ENCODE data around the gene PEMT. TPM values are rescaled to one million over a fixed set of nuclear protein-coding genes. Genes with fewer than 3 reads are reported as not detected.
"Not testable (repeated sequence)": the region's sequence is repeated elsewhere in the genome, so short reads cannot be mapped to it uniquely, and the experiment has no call there.

PEMT gene
- total RNA-seq, 1 donor from 2014 or later = 31.1 TPM

DNA sequence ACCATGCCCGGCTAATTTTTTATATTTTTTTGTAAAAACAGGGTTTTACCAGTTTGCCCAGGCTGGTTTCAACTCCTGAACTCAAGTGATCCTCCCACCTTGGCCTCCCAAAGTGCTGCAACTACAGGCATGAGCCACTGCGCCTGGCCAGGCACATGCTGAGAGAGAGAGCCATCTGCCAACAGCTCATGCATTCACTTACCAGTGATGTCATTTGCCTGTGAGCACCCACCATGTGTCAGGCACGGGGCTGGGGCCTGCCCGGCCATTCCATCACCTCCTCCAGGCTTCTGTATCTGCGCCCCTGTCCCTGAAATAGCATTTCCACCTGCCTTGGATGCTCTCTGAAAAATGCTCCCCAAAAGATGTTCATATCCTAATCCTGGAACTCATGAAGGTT is 43.6 kb upstream of the PEMT start:
- no peak overlapping the region for H3K4me3 Mint-ChIP-seq (ENCODE audit: unreplicated experiment)
- no peak for DNase-seq (ENCODE audit: low spot score)
- no peak overlapping the region for H3K27ac Mint-ChIP-seq (ENCODE audit: unreplicated experiment)
- peaks cover 5% of the 10 kb centered on the region for H3K9me3 Mint-ChIP-seq (ENCODE audit: low read depth)
- no peaks in the 10 kb centered on the region for H3K36me3 Mint-ChIP-seq (ENCODE audit: low read depth)
- no peaks in the 10 kb centered on the region for H3K4me1 Mint-ChIP-seq (ENCODE audit: low read depth)
- H3K27me3 Mint-ChIP-seq (ENCODE audit: low read depth) = peaks cover 6% of the 10 kb centered on the region
- TF ChIP-seq, protein P1, sequence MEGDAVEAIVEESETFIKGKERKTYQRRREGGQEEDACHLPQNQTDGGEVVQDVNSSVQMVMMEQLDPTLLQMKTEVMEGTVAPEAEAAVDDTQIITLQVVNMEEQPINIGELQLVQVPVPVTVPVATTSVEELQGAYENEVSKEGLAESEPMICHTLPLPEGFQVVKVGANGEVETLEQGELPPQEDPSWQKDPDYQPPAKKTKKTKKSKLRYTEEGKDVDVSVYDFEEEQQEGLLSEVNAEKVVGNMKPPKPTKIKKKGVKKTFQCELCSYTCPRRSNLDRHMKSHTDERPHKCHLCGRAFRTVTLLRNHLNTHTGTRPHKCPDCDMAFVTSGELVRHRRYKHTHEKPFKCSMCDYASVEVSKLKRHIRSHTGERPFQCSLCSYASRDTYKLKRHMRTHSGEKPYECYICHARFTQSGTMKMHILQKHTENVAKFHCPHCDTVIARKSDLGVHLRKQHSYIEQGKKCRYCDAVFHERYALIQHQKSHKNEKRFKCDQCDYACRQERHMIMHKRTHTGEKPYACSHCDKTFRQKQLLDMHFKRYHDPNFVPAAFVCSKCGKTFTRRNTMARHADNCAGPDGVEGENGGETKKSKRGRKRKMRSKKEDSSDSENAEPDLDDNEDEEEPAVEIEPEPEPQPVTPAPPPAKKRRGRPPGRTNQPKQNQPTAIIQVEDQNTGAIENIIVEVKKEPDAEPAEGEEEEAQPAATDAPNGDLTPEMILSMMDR (IDR thresholded peaks at IDR 0.05) = no peak

GRCh38 chr17:17633310-17633709 is 41.8 kb upstream of the PEMT start:
- H3K4me3 Mint-ChIP-seq (ENCODE audit: unreplicated experiment) = no peak overlapping the region
- H3K9me3 Mint-ChIP-seq (ENCODE audit: low read depth) = peaks cover 5% of the 10 kb centered on the region
- H3K27ac Mint-ChIP-seq (ENCODE audit: unreplicated experiment) = no peak overlapping the region
- H3K36me3 Mint-ChIP-seq (ENCODE audit: low read depth) = no peaks in the 10 kb centered on the region
- peaks cover 6% of the 10 kb centered on the region for H3K4me1 Mint-ChIP-seq (ENCODE audit: low read depth)
- no peak for DNase-seq (ENCODE audit: low spot score)
- peaks cover 12% of the 10 kb centered on the region for H3K27me3 Mint-ChIP-seq (ENCODE audit: low read depth)
- TF ChIP-seq, protein P1 (IDR thresholded peaks at IDR 0.05) = no peak

DNA sequence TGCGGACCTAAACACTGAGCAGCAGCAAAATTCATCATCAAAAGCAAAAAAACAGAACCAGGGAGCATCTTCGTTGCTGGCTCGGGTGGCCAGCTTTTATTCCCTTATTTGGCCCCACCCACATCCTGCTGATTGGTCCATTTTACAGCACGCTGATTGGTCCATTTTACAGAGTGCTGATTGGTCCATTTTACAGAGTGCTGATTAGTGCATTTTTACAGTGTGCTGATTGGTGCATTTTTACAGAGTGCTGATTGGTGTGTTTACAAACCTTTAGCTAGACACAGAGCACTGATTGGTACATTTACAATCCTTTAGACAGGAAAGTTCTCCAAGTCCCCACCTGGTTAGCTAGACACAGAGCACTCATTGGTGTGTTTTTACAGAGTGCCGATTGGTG is 41.2 kb upstream of the PEMT start:
- peaks cover 12% of the 10 kb centered on the region for H3K27me3 Mint-ChIP-seq (ENCODE audit: low read depth)

GRCh38 chr17:17628388-17629008 is 37.0 kb upstream of the PEMT start:
- H3K4me3 Mint-ChIP-seq (ENCODE audit: unreplicated experiment) = peak overlapping the region; percentile 59
- peaks cover 10% of the 10 kb centered on the region for H3K27me3 Mint-ChIP-seq (ENCODE audit: low read depth)
- no peak overlapping the region for H3K27ac Mint-ChIP-seq (ENCODE audit: unreplicated experiment)
- peaks cover 6% of the 10 kb centered on the region for H3K4me1 Mint-ChIP-seq (ENCODE audit: low read depth)
- TF ChIP-seq, protein P1 (IDR thresholded peaks at IDR 0.05) = no peak
- H3K9me3 Mint-ChIP-seq (ENCODE audit: low read depth) = peaks cover 5% of the 10 kb centered on the region
- DNase-seq (ENCODE audit: low spot score) = no peak
- H3K36me3 Mint-ChIP-seq (ENCODE audit: low read depth) = no peaks in the 10 kb centered on the region

More for the DNA sequence above, 41.2 kb upstream of the PEMT start:
- not testable (repeated sequence) for DNase-seq (ENCODE audit: low spot score); H3K9me3 Mint-ChIP-seq (ENCODE audit: low read depth); H3K4me3 Mint-ChIP-seq (ENCODE audit: unreplicated experiment); H3K36me3 Mint-ChIP-seq (ENCODE audit: low read depth); H3K27ac Mint-ChIP-seq (ENCODE audit: unreplicated experiment); H3K4me1 Mint-ChIP-seq (ENCODE audit: low read depth)

- TF ChIP-seq, protein P1 (IDR thresholded peaks at IDR 0.05) = no peak
- Mint-ChIP-seq H3K27me3 (ENCODE audit: low read depth) (peaks cover 6% of the 10 kb centered on the region), H3K36me3 (ENCODE audit: low read depth) (no peaks in the 10 kb centered on the region), H3K9me3 (ENCODE audit: low read depth) (no peaks in the 10 kb centered on the region), H3K4me1 (ENCODE audit: low read depth) (peaks cover 6% of the 10 kb centered on the region), H3K4me3 (ENCODE audit: unreplicated experiment) (no peak overlapping the region), H3K27ac (ENCODE audit: unreplicated experiment) (no peak overlapping the region)
- DNase-seq (ENCODE audit: low spot score) = peak; percentile 60
Observed at GRCh38 chr17:17626840-17627239, 35.3 kb upstream of the PEMT start.

Data from chondrocyte (in vitro differentiated cells).